HepG2 (cell line): Measurements from ENCODE around the gene OGA. TPM values are rescaled to one million over a fixed set of nuclear protein-coding genes. Genes with fewer than 3 reads are reported as not detected.

Experiments
- CSRNP2 ChIP-seq: sonication (generic); formaldehyde crosslinking; conservative IDR thresholded peaks from 2 replicates; pipeline ENCODE4 v1.8.0; 2022; ENCODE audit warnings: low read depth, missing genetic modification reagents
- EP300 ChIP-seq, 3 experiments: sonication (generic) in 1 of 3; formaldehyde crosslinking in 1 of 3; IDR thresholded peaks; 2 replicates each; pipeline versions ENCODE4 v1.5.1 to v1.6.1; 2011 to 2020; ENCODE audit warnings: low read depth in 2 of 3, low read length in 2 of 3, borderline replicate concordance in 1 of 3, improper control_type of control experiment in 1 of 3, mild to moderate bottlenecking in 1 of 3, missing genetic modification reagents in 1 of 3, moderate library complexity in 1 of 3
- FOXP1 ChIP-seq, 2 experiments: fragments of 450-650 bp in 1 of 2; IDR thresholded peaks; 2 replicates each; pipeline ENCODE4 v1.6.1; 2017 to 2018; ENCODE audit warnings: antibody characterized with exemption in 1 of 2
- IKZF1 ChIP-seq: fragments of 450-650 bp; IDR thresholded peaks from 2 replicates; pipeline ENCODE4 v1.7.1; 2016
- JUNB ChIP-seq: sonication (generic); formaldehyde crosslinking; IDR thresholded peaks from 2 replicates; pipeline ENCODE4 v1.8.0; 2022; ENCODE audit warnings: missing genetic modification reagents, mild to moderate bottlenecking, borderline replicate concordance
- KDM3A ChIP-seq: IDR thresholded peaks from 2 replicates; pipeline ENCODE4 v1.6.1; 2018; ENCODE audit warnings: low read depth, missing compliant biosample characterization
- NAIF1 ChIP-seq: sonication (generic); formaldehyde crosslinking; IDR thresholded peaks from 2 replicates; pipeline ENCODE4 v1.5.0; 2020; ENCODE audit warnings: mild to moderate bottlenecking, missing genetic modification reagents, borderline replicate concordance
- RNF2 ChIP-seq: fragments of 450-650 bp; conservative IDR thresholded peaks from 2 replicates; pipeline ENCODE4 v1.6.1; 2016; ENCODE audit warnings: low read depth
- SMAD1 ChIP-seq: sonication (generic); formaldehyde crosslinking; IDR thresholded peaks from 2 replicates; pipeline ENCODE4 v1.4.0; 2020; ENCODE audit warnings: missing genetic modification reagents, low read depth, mild to moderate bottlenecking, borderline replicate concordance
- TIGD3 ChIP-seq: sonication (generic); formaldehyde crosslinking; IDR thresholded peaks from 2 replicates; pipeline ENCODE4 v1.5.1; 2020; ENCODE audit warnings: mild to moderate bottlenecking, missing genetic modification reagents, borderline replicate concordance
- ZFX ChIP-seq: sonication (generic); formaldehyde crosslinking; IDR thresholded peaks from 2 replicates; pipeline ENCODE4 v1.4.0; 2020; ENCODE audit warnings: mild to moderate bottlenecking, low read depth, missing genetic modification reagents, moderate library complexity
- ZNF101 ChIP-seq: sonication (generic); formaldehyde crosslinking; IDR thresholded peaks from 2 replicates; pipeline ENCODE4 v1.4.0; 2020; ENCODE audit warnings: mild to moderate bottlenecking, low read depth, missing genetic modification reagents, borderline replicate concordance
- ZNF124 ChIP-seq: sonication (generic); formaldehyde crosslinking; IDR thresholded peaks from 2 replicates; pipeline ENCODE4 v1.4.0; 2020; ENCODE audit warnings: missing genetic modification reagents
- ZNF331 ChIP-seq: sonication (generic); formaldehyde crosslinking; IDR thresholded peaks from 2 replicates; pipeline ENCODE4 v1.4.0; 2020; ENCODE audit warnings: missing genetic modification reagents
- ZNF407 ChIP-seq: sonication (generic); formaldehyde crosslinking; IDR thresholded peaks from one replicate; pipeline ENCODE4 v1.5.1; 2020; ENCODE audit warnings: mild to moderate bottlenecking, missing genetic modification reagents; ENCODE audit errors: not compliant biosample characterization
- ZNF552 ChIP-seq: sonication (generic); formaldehyde crosslinking; IDR thresholded peaks from 2 replicates; pipeline ENCODE4 v1.9.0; 2022; ENCODE audit warnings: missing genetic modification reagents, mild to moderate bottlenecking, borderline replicate concordance
- ZNF75D ChIP-seq: sonication (generic); formaldehyde crosslinking; IDR thresholded peaks from 2 replicates; pipeline ENCODE4 v1.8.1; 2023; ENCODE audit warnings: missing genetic modification reagents, mild to moderate bottlenecking, borderline replicate concordance
- polyA plus RNA-seq, 8 experiments: library from polyadenylated mRNA; depleted of rRNA in 3 of 8; stranded (reverse) in 7 of 8; unstranded in 1 of 8; fragments of >200 nt; fragmentation: Illumina TruSeq in 4 of 8; extraction: Trizol in 4 of 8; gene quantifications; 2 replicates each; pipeline versions ENCODE4 v1.2.1 to v1.2.3, GENCODE V29; 2011 to 2016; ENCODE audit warnings: low read depth in 4 of 8, missing spikeins in 1 of 8, mixed read lengths in 1 of 8; ENCODE audit not compliant: insufficient read depth in 1 of 8
- total RNA-seq, 5 experiments: library from RNA; depleted of rRNA; stranded (reverse); fragments of >200 nt; fragmentation: Illumina TruSeq; extraction: Trizol; gene quantifications; 2 replicates each; pipeline ENCODE4 v1.2.3, GENCODE V29; 2016; ENCODE audit warnings: low read depth in 1 of 5

Gene OGA
- total and polyA plus RNA-seq, 2 of the 13 experiments (the other 11 are each of a cell fraction or from before 2014, with no cell fraction given) = 33.2 to 39.8 TPM

GRCh38 chr10:101817337-101818118 is 716 bp downstream of the OGA start (continued):
- TF ChIP-seq SMAD1 (CRISPR knock-in tag) = no peak
- TF ChIP-seq RNF2 = no peak
- no peak for TF ChIP-seq EP300 (IDR thresholded peaks at IDR 0.05; ENCODE audit: low read depth in 2 of 2, low read length in 2 of 2)
- TF ChIP-seq EP300 (CRISPR knock-in tag; IDR thresholded peaks at IDR 0.05; ENCODE audit: borderline replicate concordance) = no peak
- no peak for TF ChIP-seq ZNF124 (CRISPR knock-in tag)
- TF ChIP-seq ZNF552 (CRISPR knock-in tag) = no peak
- TF ChIP-seq ZNF101 (CRISPR knock-in tag) = no peak
- peak; percentile 16; the same call in 1 of the 2 replicates for TF ChIP-seq ZFX
- no peak for TF ChIP-seq ZNF331
- TF ChIP-seq KDM3A = peak; percentile 24; the same call in 1 of the 2 replicates
- no peak for TF ChIP-seq JUNB
- TF ChIP-seq TIGD3 (CRISPR knock-in tag) = no peak
- no peak for TF ChIP-seq FOXP1 (IDR thresholded peaks at IDR 0.05)
- TF ChIP-seq FOXP1 (CRISPR knock-in tag; IDR thresholded peaks at IDR 0.05) = no peak
- peak; percentile 44 for TF ChIP-seq ZNF407
- TF ChIP-seq IKZF1 = no peak
- no peak for TF ChIP-seq ZNF75D (CRISPR knock-in tag)
- 0 out of 2 replicates have a peak, but pooled peaks have one; percentile 38 for TF ChIP-seq NAIF1
- TF ChIP-seq CSRNP2 (CRISPR knock-in tag) = no peak
